Measurements from ENCODE around the gene CAGE1.
"Not testable (repeated sequence)": the region's sequence is repeated elsewhere in the genome, so short reads cannot be mapped to it uniquely, and the experiment has no call there.

Gene CAGE1

DNA sequence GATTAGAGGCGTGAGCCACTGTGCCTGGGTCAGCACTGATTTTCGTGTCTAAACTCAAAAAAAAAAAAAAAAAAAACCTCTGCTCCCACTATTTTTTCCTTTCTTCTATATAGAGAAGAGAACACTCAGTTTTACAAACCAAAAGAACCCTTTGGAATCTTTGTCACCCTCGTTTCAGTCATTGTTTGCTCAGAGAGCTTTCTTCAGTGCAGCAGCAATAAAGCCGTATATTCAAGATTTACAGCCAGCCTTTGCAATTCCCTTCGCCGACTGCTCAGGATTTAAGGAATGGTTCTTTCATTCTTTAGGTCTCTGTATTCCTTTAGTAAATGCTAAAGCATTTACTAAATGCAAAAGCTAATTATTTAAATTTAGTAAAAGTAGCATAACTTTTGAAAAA lies 20.2 kb upstream of the CAGE1 start:
- DNase-seq (ENCODE audit: low spot score): no peak

- DNase-seq (ENCODE audit: low spot score): no peak
These were observed 17.2 kb upstream of the CAGE1 start for GRCh38 chr6:7406743-7407142.

DNA sequence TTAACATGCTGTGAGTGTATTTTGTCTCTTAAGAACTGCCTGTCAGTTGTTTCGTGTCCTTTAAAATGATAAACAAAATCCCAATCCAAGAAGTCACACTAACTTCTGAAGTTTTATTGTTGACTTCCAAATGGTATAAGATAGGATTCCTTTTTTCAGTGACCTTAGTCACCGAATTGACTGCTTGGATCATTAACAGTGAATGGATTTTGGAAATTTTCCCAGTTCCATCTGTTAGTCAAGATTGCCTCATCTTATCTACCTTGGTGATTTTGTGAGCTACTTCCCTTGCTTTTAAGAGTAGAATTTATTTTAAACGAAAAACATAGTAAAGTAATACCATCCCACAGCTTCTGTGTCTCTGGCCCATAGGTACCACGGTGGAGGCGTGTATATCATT lies 15.0 kb upstream of the CAGE1 start:
- no peak for DNase-seq (ENCODE audit: low spot score)

GRCh38 chr6:7402716-7403115 lies 13.2 kb upstream of the CAGE1 start:
- DNase-seq (ENCODE audit: low spot score): no peak

- DNase-seq (ENCODE audit: low spot score): no peak
These were observed 11.5 kb upstream of the CAGE1 start for GRCh38 chr6:7401075-7401474.

- DNase-seq (ENCODE audit: low spot score): no peak
These were observed 2.9 kb upstream of the CAGE1 start for GRCh38 chr6:7392402-7392801.

GRCh38 chr6:7391151-7391550 lies 1.6 kb upstream of the CAGE1 start:
- no peak for DNase-seq (ENCODE audit: low spot score)

DNA sequence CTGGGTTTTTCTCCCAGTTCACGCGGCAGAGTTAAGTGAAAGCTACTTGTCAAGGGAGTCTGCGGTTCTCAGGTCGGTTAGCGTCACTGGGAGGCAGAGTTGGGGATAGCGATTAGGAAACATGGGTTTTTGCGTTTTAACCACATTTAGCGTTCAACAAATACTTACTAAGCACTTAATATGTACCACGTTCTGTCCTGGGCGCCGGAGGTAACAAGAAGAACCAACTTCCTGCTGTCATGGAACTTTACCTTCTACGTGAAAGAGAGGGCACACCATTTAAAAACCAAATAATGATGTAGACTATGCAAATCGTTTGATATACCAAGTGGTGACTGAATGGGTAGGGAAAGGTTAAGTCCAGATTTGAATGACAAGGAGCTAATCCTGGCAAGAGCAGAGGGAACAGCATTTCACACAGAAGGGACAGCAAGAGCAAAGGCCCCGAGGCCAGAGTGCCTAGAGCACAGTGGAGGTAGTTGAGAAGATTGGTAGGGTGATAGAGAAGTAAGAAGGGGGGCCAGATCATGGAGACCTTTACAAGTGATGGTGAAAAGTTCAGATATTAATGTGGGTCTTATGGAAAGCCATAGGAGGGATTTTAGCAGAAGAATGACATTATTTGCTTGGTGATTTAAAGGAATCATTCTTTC lies 810 bp upstream of the CAGE1 start:
- DNase-seq (ENCODE audit: low spot score): peak; percentile 84

- DNase-seq (ENCODE audit: low spot score): no peak
These were observed 436 bp downstream of the CAGE1 start for GRCh38 chr6:7389162-7389450.

DNA sequence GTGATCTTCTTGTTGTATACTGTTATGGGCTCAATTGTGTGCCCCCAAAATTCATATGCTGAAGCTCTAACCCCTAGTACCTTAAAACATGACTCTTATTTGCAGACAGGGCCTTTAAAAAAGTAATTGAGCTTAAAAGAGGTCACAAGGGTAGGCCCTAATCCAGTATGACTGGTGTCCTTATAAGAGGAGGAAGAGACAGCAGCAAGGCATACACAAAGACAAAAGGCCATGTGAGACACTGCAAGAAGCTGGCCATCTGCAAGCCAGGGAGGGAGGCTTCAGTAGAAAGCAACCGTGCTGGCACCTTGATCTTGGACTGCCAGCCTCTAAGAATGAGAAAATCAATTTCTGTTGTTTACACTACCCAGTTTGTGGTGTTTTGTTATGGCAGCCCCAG lies 8.4 kb downstream of the CAGE1 start:
- DNase-seq (ENCODE audit: low spot score): no peak

- no peak for DNase-seq (ENCODE audit: low spot score)
These were observed 10.8 kb downstream of the CAGE1 start for GRCh38 chr6:7378740-7379139.

GRCh38 chr6:7377961-7378360 lies 11.6 kb downstream of the CAGE1 start:
- DNase-seq (ENCODE audit: low spot score): no peak

DNA sequence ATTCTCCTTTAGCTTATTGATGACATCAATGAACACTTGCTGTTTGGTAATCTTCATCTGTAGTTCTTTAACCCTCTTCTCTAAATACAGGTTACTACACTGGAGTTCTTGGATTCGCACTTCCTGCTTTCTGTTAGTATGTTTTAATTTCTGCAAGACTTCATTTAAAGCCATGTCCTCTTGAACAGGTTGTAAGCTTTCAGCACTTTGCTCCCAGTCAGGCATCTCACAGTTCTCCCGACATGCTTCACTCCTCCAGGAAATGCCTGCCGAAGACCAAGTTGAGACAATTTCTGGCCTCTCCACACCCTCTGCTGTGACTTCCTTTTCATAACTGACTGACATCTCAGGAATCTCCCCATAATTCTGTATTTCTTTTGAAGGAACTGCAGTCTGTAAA lies 15.8 kb downstream of the CAGE1 start:
- no peak for DNase-seq (ENCODE audit: low spot score)

GRCh38 chr6:7367408-7367807 lies 22.1 kb downstream of the CAGE1 start:
- DNase-seq (ENCODE audit: low spot score): no peak

GRCh38 chr6:7351916-7352315 lies 37.6 kb downstream of the CAGE1 start:
- not testable (repeated sequence) for DNase-seq (ENCODE audit: low spot score)

DNA sequence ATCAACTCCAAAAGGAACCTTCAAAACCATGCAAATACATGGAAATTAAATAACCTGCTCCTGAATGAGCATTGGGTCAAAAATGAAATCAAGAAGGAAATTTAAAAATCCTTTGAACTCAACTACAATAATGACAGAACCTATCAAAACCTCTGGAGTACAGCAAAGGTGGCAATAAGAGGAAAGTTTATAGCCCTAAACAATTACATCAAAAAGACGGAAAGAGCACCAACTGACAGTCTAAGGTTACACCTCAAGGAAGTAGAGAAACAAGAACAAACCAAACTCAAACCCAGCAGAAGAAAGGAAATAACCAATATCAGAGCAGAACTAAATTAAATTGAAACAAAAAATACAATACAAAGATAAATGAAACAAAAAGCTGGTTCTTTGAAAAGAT lies 39.0 kb downstream of the CAGE1 start:
- not testable (repeated sequence) for DNase-seq (ENCODE audit: low spot score)

- DNase-seq (ENCODE audit: low spot score): not testable (repeated sequence)
These were observed 42.0 kb downstream of the CAGE1 start for GRCh38 chr6:7347551-7347997.

- not testable (repeated sequence) for DNase-seq (ENCODE audit: low spot score)
These were observed 44.6 kb downstream of the CAGE1 start for GRCh38 chr6:7344773-7345450.

- DNase-seq (ENCODE audit: low spot score): no peak
These were observed 45.7 kb downstream of the CAGE1 start for GRCh38 chr6:7343546-7344475.

- DNase-seq (ENCODE audit: low spot score): no peak
These were observed 47.4 kb downstream of the CAGE1 start for GRCh38 chr6:7341989-7342742.

GRCh38 chr6:7341271-7341670 lies 48.3 kb downstream of the CAGE1 start:
- DNase-seq (ENCODE audit: low spot score): no peak

GRCh38 chr6:7339007-7339732 lies 50.4 kb downstream of the CAGE1 start:
- peak; percentile 38 for DNase-seq (ENCODE audit: low spot score)
